HG03064 (cell line): Measurements from ENCODE around the gene PTPRN.
A peak's percentile ranks its signal among the peaks of the same experiment; 100 is the strongest.

ENCODE experiments used
- ATAC-seq: cut with Tn5 transposase; IDR thresholded peaks from one replicate; pipeline ENCODE4 v1.9.1; 2021; ENCODE audit warnings: low read depth; ENCODE audit not compliant: unreplicated experiment

The PTPRN gene

DNA sequence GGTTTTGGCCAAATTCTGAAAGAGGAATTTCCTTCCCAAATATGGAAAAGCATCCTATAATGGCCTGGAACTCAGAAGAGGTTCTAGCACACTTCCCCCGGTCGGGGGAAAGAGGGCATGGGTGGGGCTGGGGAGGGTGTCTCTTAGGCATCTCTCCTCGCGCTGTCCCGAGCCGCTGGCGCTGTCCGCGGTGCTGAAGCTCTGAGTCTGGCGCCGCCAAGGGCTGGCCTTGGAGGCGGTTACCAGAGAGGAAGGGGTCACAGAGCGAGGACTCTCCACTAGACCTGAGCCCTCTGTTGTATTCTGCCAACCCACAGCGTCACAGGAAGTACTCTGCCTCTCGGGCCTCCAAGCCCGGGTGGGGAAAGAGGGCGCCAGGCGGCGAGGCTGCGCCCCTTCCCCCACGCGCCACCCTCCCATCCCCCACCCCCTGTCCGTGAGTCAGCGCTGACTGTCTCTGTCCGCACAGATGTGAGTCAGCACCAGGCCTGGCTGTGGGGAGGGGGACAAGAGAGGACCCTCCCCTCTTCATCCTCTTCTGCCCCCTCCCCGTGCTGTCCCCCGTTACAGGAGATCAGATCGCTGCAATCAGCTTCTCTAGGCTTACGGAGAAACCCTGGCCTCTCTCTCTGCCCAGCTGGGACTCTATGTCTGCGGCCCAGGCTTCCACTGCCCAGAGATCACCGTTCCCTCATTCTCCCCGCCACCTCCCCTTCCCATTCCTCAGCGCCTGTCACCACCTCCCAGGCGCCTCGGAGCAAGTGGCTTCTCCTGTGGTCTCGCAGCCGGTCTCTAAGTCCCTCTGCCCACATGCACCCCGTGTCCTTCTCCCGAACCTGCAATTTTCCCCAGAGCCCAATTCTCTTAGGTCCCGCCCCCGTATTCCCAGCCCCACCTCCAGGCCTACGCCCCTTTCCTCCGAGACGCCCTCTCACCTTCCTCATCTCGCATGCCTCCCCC lies 779 bp downstream of the PTPRN start:
- no peak for ATAC-seq

DNA sequence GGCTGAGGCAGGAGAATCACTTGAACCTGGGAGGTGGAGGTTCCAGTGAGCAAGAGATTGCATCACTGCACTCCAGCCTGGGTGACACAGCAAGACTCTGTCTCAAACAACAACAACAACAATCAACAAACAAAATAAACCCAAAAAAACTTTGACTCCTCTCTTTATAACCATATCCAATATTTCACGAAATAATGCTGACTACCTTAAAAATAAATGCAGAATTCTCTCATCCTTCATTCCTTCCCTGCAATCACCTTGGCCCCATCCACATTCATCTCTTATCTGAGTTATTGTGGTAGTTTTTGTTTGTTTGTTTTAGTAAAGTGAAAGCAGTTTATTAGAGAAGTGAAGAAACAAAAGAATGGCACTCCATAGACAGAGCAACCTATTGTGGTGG lies 3.2 kb downstream of the PTPRN start:
- no peak for ATAC-seq

DNA sequence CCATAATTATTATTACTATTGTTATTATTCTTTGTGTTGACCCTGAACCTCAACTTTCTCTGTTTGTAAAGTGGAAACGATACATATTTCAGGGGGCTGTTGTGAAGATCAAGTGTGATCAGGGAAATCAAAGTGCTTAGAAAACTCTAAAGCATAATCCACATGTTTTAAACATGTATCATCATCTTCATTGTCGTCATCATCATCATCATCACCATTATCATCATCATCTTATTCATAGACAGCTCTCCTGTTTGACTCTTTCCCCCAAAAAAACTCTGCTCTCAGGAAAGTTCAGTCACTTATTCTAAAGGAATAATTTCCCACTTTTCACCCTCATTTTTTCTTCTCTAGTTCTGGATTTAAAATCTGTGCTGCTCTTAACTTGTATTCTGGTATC lies 5.0 kb downstream of the PTPRN start:
- no peak for ATAC-seq

DNA sequence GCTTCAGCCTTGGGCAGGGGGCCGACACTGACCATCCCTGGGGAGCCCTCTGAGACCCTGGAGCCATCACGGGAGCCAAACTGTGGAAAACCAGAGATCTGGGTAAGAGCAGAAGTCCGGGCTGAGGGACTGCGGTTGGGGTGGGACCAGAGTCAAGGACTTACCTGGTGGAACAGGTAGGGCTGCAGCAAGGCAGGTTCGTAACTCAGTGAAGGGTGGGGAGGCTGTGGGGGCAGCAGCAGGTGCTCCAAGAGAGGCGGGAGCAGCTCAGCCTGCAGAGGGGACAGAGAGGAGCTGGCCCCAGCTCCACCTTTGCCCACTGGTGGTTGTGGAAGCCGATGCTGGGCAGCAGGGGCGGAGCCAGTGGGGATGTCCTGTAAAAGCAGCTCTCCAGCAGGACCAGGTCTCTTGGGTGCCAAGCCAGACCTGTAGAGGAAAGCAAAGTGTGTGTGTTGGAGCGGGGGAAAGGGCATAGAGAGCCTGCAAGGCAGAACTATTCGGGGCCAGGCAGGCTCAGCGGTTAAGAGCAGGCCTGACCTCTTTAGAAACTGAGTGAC lies 6.7 kb downstream of the PTPRN start:
- ATAC-seq: no peak

DNA sequence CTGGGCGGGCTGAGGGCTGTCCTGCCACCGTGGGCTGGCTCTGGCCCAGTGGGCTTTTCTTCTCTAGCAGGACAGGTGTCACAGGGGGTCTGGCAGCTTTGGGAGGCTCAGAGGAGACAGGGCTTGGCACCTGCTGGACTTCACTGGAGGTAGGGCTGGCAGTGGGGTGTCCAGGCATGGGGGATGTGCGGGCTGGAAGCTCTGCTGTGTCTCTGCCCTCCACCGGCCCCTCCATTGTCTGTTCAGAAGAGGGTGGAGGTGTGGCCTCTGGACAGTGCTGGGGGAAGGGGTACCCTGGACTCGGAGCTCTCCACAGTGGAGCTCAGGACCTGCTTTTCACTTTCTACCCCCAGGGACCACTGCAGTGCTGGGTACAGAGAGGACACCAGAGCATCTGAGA lies 9.2 kb downstream of the PTPRN start:
- ATAC-seq: no peak

DNA sequence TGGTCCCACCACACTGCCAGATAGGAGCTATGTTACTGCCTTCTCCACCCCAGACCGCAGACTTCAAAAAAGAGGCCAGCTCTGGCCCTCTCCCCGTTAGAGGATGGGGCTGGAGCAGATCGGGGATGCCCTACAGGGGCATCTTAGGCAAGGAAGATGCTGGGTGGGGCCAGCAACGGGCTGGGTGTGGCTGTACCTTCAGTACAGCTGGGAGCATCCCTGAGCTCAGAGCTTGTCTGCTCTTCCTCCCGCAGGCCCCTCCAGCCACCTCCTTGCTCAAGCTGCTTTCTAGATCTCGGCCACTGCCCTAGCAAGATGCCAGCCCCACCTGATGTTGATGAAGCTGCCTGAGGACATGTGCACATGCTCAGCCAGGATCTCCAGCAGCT lies 9.8 kb downstream of the PTPRN start:
- no peak for ATAC-seq

DNA sequence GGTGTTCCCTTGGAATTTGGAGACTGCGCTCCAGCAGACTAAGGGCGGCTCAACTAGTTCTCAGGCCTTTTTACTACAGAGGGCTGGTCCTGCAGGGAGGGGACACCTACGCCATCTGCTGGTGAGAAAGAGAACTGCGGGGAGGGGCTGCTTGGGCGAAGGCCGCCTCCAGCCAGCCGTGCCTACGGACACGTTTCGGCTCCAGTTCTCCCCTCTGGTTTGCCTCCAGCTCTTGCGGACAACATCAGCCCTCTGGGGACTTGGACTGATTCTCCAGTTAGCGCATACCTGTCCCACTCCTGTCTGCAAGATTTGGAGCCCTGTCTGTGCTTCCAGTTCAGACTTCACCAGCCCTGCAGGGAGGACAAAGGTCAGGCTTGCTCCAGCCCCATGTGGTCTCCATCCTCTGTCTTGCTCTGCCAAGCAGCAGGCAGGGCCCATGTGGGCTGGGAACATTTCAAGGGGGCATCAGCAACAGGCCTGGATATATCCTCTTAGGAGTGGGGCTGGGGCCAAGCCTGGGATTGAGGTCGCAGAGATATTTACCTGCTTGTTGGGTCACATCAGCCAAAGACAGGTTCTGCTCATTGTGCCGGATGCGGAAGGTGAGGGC lies 10.3 kb downstream of the PTPRN start:
- no peak for ATAC-seq

DNA sequence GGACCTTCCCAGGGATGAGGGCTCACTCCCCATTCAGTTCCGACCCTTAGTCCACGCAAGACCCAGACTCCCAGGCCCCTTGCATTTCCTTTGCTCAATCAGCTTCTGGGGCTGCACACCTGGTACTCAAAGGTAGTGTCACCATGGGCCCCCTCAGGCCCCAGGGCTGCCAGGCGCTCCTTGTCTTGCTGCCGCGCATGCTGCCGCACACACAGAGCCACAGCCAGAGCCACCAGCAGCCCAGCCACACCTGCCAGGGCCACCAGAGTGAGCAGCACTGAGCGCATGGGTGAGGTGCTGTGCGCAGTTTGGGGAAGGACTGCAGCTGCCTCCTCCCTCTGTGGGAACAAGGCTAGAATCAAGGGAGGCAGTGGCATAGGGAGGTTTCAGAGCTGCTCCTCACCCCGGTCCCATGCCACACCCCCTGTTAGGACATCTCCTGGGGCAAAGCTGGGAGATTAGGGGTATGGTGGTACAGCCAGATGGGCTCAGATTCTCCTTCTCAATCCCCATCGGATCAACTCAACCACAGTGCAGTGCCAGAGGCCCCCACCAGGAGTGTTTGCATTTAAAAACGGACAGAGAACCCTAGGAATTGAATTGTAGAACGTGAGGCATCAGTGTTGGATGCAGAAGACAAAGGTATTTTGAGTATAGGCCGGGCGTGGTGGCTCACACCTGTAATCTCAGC lies 11.3 kb downstream of the PTPRN start:
- ATAC-seq: no peak

DNA sequence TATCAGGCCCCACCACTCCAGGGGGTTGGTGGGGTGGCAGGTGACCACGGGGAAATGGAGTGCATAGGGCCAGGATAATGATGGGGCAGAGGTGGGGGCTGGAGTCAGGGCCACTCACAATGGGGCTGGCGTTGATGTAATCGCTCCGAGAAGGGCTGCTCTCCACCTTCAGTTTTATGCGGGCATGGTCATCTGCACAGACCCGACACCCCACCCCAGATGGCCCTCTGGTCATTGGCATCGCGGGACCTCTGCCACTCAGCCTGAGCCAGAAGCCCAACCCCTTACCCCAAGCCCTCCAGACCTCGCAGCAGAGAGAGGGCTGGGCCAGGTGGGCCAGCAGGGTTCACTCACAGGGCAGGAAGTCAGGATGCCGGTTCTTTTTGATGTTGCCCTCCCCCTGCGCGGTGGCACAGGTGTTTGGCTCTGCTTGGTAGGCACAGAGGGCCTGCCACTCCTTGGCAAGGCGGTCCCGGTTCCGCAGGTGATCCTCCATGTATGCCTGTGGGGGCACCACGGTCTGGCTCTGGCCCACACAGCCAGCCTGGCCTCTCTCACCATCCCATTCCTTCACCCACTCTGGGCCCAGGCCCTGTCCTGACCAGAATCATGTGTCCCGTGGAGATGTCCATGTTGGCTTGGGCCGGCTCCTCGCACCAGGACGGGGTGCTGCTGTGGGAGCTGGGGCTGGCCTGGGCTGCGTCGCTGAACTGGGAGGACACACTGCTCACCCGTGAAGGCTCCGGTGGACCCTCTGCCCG lies 12.4 kb downstream of the PTPRN start:
- no peak for ATAC-seq

DNA sequence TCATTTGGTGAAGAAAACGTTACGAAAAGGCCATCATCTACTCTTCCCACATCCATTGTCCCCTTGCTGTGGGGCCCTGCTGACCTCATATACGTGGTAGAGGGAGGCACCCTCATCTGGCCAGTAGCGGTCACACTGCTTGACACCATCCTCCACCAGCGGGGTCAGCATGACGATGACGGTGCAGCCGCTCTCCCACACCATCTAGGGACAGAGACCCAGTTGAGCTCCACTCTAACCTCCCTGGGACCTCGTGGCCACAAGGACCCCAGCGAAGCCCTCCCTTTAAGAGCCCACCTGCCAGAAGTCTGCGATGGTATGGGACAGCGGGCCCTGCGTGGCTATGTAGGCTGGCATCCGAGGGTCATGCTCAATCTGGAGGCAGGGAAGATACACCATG lies 13.1 kb downstream of the PTPRN start:
- no peak for ATAC-seq

DNA sequence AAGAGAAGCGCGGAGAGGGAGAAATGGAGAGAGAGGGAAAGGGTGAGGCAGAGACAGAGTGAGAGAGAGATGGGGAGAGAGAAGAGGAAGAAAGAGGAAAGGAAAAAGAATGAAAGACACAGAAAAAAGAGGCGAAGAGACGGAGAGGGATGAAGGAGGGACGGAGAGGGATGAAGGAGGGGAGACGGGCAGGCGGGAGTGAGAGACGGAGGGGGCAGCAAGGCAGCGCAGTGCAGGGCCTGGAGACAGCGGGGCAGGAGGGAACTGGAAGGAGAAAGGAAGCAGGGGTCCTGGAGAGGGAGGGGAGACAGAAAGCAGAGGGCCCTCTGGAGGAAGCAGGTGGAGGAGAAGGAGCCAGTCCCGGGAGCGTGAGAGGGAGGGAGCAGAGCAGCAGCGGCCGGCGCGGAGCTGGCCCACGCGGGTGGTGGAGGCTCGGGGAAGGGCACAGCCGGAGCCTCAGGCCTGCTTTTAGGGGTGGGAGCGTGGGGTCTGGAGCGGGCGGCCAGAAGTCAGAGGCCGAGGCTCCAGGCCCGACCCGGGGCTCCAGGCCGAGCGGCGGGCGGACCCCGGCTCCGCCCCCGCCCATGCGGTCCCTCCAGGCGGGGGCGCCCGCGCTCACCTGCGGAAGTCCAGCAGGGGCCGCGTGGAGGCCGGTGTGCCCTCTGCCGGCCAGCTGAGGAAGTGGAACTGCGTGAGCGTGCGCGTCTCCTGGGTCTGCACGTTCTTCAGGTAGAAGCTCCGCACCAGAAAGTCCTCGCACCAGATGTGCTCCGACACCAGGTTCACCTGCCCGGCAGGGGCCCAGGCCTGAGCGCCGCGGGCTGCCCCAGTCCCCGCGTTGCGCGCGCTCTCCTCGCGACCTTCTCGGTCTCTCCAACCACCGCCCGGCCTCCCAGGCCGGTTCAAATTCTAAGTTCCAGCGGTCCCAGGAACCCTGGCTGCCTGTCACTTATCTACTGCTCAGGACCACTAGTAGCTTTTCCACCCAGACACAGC lies 14.5 kb downstream of the PTPRN start:
- peak; percentile 89 for ATAC-seq

DNA sequence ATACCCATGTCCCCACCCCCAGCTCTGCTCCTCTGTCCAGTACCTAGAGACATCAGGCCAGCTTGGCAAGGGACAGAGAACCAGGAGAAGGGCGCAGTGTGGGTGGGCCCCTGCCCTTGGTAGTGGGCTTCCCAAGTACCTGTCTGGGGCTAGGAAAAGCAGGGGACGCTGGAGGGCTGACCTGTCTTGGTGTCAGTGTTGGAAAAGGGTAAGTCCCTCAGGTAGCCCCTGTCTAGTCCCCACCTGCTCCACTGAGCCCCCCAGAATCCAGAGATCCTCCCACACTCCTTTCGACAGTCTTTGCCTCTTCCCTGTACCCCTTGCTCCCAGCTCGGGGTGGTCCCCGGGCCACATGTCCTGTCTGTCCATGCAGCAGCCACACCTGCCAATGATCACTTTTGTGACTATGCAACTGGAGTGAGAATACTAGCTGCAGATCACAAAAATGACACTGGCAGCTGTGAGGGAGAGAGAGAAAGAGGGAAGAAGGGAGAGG lies 15.4 kb downstream of the PTPRN start:
- ATAC-seq: no peak

DNA sequence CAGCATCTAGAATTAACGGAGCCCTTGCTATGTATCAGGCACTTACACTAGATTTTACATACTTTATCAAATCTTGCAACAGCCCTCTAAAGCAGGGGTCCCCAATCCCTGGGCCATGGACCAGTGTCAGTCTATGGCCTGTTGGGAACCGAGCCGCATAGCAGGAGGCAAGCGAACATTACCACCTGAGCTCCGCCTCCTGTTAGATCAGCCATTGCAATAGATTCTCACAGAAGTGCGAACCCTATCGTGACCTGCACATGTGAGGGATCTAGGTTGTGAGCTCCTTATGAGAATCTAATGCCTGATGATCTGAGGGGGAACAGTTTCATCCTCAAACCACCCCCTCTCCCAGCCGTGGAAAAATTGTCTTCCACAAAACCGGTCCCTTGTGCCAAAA lies 16.6 kb downstream of the PTPRN start:
- no peak for ATAC-seq

DNA sequence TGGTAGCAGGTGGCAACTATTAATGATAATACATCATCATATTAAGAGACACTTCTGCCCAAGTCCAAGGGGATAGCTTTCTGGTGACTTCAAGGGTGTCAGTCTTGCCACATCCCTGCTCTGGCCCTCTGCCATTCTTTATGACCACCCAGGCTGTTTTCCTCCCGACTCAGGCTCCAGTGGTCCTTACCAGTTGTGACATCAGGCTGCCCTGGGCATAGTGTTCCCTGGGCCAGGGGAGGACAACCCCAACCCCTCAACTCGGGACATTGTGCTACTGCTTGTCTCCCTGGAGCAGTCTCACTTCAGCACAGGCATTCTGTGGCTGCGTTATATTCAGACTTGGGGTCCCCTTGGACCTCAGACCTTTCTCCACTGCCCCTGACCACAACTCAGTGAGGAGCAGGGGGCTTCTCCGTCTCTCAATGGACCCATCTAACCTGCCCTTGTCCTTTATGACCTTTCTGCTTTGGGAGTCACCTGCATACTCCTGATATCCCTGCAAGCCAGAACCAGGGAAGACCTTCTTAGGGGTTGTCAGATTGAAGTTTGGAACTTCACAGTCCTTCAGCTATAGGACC lies 17.2 kb downstream of the PTPRN start:
- no peak for ATAC-seq

DNA sequence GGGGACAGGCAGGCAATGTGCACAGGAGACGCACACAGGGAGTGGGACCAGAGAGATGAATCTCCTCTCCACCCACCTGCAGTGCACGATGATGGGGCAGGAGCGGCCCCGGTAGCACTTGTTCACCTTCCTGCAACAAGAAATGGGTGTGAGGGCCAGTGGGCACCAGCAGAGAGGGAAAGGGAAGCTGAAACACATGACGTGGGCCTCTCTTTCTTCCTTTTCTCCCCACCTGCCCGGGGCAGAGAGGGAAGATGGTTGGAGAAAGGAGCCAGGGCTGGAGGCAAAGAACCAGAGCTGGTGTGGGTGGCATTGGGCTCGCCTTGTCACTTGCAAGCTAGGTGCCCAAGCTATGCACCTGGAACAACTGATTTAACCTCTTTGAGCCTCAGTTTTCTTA lies 17.8 kb downstream of the PTPRN start:
- ATAC-seq: no peak

DNA sequence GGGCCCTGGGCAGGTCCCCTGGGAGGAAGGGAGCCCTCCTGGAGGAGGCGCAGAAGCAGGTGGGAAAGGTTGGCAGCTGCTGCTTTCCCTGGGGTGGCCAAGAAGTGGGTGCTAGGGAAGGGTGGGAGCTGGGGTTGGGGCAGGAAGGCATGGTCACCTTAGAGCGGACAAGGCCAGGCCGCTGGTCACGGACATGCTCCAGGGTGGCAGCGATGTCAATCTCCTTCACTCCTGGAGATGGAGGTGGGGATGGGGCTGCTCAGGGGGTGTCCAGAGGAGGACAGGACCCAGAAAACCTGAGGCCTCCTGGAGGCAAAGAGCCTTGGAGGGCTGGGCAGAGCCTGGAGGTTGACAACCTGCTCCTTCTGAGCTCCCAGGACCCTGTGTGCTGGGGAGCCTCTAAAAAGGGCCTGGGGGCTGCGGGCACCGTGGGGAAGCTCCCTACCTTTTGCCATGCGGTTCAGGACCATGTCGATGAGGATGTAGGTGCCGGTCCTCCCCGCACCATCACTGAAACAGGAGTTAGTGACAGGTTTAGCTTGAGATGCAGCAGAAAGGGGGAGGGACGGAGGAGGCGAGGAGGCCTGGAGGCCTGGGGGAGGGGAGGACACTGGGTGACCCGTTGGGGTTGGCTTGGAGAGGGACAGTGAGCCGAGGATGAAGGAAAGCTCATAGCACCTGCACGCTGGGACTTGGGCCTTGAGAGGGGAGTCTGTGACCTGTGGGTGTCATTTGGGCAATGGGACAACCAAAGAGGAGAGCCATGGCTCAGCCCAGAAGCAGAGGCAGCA lies 18.6 kb downstream of the PTPRN start:
- ATAC-seq: no peak

DNA sequence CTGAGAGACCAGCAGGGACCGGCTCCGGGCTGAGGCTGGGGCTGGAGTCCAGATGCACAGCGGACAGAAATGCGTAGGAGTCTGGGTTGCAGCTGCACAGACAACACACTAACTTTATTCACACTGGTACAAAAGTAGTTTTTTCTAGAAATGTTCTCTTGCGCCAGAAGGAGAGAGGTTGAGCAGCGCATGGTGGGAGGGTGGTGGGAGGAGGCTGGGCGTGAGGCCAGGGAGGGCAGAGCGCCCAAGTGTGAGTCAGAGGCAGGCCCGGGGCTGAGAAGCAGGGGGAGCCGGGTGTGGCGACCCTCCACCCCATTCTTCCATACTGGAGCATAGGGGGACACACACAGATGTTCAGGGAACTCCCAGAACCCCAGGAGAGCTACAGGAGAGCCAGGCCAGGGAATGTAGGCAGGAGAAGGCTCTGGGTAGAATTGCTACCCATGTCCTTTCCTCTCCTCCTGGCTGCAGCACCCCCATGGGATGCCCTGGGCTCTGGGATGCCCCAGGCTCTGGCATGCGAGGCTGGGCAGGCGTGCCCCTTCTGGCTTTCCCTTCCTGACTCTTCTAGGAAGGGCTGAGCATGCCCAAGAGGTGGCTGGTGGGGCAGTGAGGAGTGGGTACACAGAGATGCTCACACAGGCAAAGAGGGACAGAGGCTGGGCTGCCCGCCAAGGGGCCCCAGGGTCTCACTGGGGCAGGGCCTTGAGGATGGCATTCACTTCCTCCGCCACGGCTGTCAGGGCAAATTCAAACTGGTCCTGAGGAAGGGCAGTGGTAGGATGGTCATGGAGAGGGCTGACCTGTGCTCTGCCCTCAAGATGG lies 19.5 kb downstream of the PTPRN start:
- ATAC-seq: no peak
